ENCODE data around the gene KCNJ6.

- TF ChIP-seq, protein P1, sequence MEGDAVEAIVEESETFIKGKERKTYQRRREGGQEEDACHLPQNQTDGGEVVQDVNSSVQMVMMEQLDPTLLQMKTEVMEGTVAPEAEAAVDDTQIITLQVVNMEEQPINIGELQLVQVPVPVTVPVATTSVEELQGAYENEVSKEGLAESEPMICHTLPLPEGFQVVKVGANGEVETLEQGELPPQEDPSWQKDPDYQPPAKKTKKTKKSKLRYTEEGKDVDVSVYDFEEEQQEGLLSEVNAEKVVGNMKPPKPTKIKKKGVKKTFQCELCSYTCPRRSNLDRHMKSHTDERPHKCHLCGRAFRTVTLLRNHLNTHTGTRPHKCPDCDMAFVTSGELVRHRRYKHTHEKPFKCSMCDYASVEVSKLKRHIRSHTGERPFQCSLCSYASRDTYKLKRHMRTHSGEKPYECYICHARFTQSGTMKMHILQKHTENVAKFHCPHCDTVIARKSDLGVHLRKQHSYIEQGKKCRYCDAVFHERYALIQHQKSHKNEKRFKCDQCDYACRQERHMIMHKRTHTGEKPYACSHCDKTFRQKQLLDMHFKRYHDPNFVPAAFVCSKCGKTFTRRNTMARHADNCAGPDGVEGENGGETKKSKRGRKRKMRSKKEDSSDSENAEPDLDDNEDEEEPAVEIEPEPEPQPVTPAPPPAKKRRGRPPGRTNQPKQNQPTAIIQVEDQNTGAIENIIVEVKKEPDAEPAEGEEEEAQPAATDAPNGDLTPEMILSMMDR (IDR thresholded peaks at IDR 0.05; ENCODE audit: low read depth, low read length, missing input control), result no peak
- TF ChIP-seq ATF3 (IDR thresholded peaks at IDR 0.05), result no peak
- no peak for TF ChIP-seq MAX (IDR thresholded peaks at IDR 0.05)
- no peak for TF ChIP-seq RAD21 (IDR thresholded peaks at IDR 0.05)
Observed at GRCh38 chr21:37764691-37765090, 151.6 kb downstream of the KCNJ6 start.

Measured in liver (tissue), 3 donors.